ENCODE measurements around the gene ARHGAP9. TPM values are rescaled to one million over a fixed set of nuclear protein-coding genes. Genes with fewer than 3 reads are reported as not detected.

Gene ARHGAP9
- total RNA-seq, 1 experiment from 2014 or later, result 0.44 TPM

- DNase-seq (ENCODE audit: low read depth), result no peak
These were observed 5.8 kb downstream of the ARHGAP9 start for GRCh38 chr12:57473886-57474285.

- DNase-seq (ENCODE audit: low read depth), result no peak
These were observed 6.3 kb downstream of the ARHGAP9 start for GRCh38 chr12:57473392-57473791.

GRCh38 chr12:57472391-57472790, 7.3 kb downstream of the ARHGAP9 start:
- no peak for DNase-seq (ENCODE audit: low read depth)

- no peak for DNase-seq (ENCODE audit: low read depth)
These were observed 8.0 kb downstream of the ARHGAP9 start for GRCh38 chr12:57471661-57472060.

GRCh38 chr12:57470970-57471656, 8.6 kb downstream of the ARHGAP9 start:
- no peak for DNase-seq (ENCODE audit: low read depth)

GRCh38 chr12:57470286-57470969, 9.2 kb downstream of the ARHGAP9 start:
- DNase-seq (ENCODE audit: low read depth), result no peak

GRCh38 chr12:57469296-57470164, 10.1 kb downstream of the ARHGAP9 start:
- DNase-seq (ENCODE audit: low read depth), result no peak

GRCh38 chr12:57467915-57468314, 11.8 kb downstream of the ARHGAP9 start:
- DNase-seq (ENCODE audit: low read depth), result no peak

- DNase-seq (ENCODE audit: low read depth), result no peak
These were observed 12.3 kb downstream of the ARHGAP9 start for GRCh38 chr12:57467212-57467874.

GRCh38 chr12:57465747-57466505, 13.7 kb downstream of the ARHGAP9 start:
- no peak for DNase-seq (ENCODE audit: low read depth)

GRCh38 chr12:57465030-57465746, 14.5 kb downstream of the ARHGAP9 start:
- no peak for DNase-seq (ENCODE audit: low read depth)

GRCh38 chr12:57464569-57464968, 15.1 kb downstream of the ARHGAP9 start:
- DNase-seq (ENCODE audit: low read depth), result no peak

GRCh38 chr12:57462912-57463253, 16.8 kb downstream of the ARHGAP9 start:
- DNase-seq (ENCODE audit: low read depth), result no peak

- peak; percentile 85 for DNase-seq (ENCODE audit: low read depth)
These were observed 17.3 kb downstream of the ARHGAP9 start for GRCh38 chr12:57462251-57462911.

GRCh38 chr12:57461917-57462250, 17.8 kb downstream of the ARHGAP9 start:
- DNase-seq (ENCODE audit: low read depth), result no peak

GRCh38 chr12:57461276-57461916, 18.3 kb downstream of the ARHGAP9 start:
- peak; percentile 43 for DNase-seq (ENCODE audit: low read depth)

GRCh38 chr12:57460841-57461275, 18.8 kb downstream of the ARHGAP9 start:
- no peak for DNase-seq (ENCODE audit: low read depth)

GRCh38 chr12:57460468-57460784, 19.2 kb downstream of the ARHGAP9 start:
- DNase-seq (ENCODE audit: low read depth), result no peak

- no peak for DNase-seq (ENCODE audit: low read depth)
These were observed 19.8 kb downstream of the ARHGAP9 start, which contains the start of gene GLI1 for GRCh38 chr12:57459750-57460467. Gene GLI1 (plus strand): TSS chr12:57459785. CDS start chr12:57463692, 3,907 bp downstream.

Data from M059J (cell line).